HG03565 (cell line): ENCODE data around the gene PRKCA.

Experiments
- ATAC-seq: cut with Tn5 transposase; IDR thresholded peaks from one replicate; pipeline ENCODE4 v1.9.1; 2021; ENCODE audit warnings: mild to moderate bottlenecking, moderate library complexity; ENCODE audit not compliant: unreplicated experiment

The PRKCA gene

DNA sequence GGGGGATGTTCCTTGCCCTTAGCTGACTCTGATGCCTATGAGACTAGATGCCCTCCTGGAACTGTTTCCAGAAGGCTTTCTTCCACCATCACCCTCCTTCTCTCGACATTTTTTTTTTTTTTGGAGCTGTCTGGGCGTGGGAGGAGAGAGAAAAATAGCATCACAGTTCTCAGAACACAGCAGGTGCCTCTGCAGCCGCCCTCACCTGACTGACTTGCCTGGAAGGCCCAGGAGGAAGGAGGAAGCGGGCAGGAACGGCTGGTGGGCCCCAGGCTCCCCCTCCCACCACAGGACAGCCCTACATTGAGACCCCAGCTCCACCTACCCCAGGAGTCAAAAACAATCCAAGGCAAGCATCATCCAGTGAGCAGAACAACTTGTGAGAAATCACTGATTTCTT, 512.2 kb downstream of the PRKCA start:
- ATAC-seq = no peak

GRCh38 chr17:66817750-66818149, 515.3 kb downstream of the PRKCA start:
- ATAC-seq = no peak

GRCh38 chr17:66819466-66819865, 517.1 kb downstream of the PRKCA start:
- no peak for ATAC-seq

DNA sequence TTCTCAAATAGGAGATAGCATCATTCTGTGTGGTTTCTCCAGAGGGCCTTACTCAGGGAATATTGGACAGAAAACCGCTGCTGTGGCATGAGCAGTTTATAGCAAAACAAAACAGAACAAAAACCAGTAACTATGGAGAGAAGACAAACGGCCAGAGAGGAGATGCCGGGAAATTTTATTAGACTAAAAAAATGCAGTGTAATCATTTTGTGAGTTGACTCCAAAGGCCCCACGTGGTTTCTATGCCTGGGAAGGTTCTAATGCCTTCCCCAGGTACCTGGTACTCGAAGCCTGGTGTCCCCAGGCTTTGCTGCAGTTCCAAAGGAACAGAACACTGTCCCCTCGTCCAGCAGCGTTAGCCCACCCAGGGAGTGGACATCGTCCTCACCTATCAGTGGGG, 519.6 kb downstream of the PRKCA start:
- ATAC-seq = no peak

- no peak for ATAC-seq
These were observed 524.4 kb downstream of the PRKCA start for GRCh38 chr17:66826856-66827255.

GRCh38 chr17:66829386-66829864, 527.0 kb downstream of the PRKCA start:
- ATAC-seq = no peak

GRCh38 chr17:66829883-66830282, 527.5 kb downstream of the PRKCA start:
- no peak for ATAC-seq

DNA sequence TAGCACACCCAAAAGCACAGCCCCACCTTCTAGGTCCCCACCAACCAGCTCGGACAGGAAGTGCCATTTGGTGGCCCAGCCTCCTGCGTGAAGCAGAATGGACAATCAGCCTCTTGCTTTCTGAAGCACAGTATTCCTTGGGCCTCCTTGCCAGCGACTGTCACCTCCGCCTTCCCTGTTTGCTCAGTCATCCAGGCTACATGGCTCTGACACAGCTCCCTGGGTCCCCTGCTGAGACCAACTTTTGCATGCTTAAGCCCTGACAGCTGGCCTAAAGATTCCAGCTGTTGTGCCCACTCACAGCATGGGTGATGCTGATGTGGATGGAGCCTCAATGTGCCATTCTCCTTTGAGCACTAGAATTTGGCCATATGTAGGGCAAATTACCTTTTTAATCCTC, 528.0 kb downstream of the PRKCA start:
- ATAC-seq = no peak

DNA sequence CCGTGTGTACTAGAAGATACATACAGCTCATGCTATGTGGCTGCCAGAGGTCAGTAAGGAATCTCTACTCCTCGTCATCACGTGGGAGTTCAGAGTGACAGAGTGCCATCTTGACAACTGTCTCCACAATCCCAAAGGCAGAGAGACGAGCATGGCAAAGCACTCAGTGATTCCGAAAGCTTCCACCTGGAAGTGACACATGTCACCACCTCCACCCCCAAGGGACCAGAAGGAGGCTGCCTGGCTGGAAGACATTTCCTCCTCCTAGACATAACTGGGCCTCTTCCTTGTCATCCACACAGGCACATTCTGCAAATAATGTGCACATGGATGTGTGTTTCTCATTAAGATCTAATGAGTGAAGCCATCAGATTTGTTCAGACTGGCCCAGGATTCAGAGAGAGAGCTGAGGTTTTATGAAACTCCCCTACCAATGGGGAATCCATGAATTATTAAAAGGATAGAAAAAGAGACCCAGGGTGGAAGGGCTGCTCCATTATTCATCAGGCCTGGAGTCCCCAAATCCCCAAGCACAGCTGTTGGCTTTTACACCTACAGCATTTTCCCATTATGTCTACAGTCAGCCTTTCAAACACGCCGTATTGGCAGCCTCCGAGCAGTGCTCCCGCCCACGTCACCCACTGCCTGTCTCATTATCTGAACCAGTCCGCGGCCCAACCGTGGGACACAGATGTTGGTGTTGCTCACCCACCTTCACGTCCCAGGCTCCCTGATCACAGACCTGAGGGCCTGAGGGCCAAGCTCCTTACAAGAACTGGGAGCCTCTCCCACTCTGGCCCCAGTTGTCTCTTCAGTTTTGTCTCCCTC, 529.2 kb downstream of the PRKCA start:
- no peak for ATAC-seq

DNA sequence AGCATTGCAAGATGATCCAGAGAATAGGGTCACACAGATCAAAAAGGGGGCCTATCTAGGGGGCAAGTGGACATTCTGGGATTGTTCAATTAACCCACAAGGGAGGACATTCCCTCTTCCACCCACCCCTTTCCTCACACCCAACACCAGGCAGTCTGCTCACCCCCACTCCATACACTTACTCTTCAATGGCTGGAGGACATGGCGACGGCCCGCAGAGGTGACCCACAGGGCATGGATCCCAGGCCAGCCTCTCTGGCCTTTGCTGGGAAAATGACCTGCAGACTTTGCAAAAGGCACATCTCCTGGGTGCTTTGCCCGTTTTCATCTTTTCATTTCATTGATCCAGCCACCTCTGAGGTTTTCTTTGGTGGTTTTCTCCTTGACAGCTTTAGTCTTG, 530.8 kb downstream of the PRKCA start:
- ATAC-seq = no peak

GRCh38 chr17:66834426-66834918, 532.1 kb downstream of the PRKCA start:
- ATAC-seq = no peak

DNA sequence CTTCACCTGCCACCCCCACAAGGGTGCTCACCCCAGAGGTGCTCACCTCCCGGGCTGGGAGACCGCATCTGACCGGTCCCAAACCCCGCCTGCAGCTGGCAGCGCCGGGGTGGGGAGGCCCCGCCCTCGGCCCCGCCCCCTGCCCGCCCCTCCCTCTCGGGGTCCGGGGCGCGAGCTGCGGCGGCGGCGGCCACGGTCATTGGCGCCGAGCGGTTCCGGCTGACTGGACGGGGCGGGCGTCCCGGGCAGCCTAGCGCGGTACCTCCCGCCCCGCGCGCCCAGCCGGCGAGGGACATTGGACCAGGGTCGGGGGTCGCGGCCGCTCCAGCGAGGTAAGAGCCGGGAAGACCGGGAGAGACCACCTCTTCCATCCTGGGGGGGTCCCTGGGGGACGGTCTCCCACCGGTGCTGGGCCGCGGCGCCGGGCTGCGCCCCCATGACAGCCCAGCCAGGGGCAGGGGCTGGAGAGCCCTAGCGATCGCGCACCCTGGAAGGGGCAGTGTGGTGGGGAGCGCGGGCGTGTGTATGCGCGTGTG, 532.6 kb downstream of the PRKCA start, which contains the start of gene CACNG5:
Gene CACNG5 (plus strand): TSS at position 199 of the 536 bp plus-strand sequence. CDS start 42,216 bp downstream, outside the sequence.
- ATAC-seq = no peak

- ATAC-seq = no peak
These were observed 533.1 kb downstream of the PRKCA start for GRCh38 chr17:66835476-66835875.

- no peak for ATAC-seq
These were observed 533.9 kb downstream of the PRKCA start for GRCh38 chr17:66836063-66837005.

- no peak for ATAC-seq
These were observed 534.8 kb downstream of the PRKCA start for GRCh38 chr17:66837226-66837625.

DNA sequence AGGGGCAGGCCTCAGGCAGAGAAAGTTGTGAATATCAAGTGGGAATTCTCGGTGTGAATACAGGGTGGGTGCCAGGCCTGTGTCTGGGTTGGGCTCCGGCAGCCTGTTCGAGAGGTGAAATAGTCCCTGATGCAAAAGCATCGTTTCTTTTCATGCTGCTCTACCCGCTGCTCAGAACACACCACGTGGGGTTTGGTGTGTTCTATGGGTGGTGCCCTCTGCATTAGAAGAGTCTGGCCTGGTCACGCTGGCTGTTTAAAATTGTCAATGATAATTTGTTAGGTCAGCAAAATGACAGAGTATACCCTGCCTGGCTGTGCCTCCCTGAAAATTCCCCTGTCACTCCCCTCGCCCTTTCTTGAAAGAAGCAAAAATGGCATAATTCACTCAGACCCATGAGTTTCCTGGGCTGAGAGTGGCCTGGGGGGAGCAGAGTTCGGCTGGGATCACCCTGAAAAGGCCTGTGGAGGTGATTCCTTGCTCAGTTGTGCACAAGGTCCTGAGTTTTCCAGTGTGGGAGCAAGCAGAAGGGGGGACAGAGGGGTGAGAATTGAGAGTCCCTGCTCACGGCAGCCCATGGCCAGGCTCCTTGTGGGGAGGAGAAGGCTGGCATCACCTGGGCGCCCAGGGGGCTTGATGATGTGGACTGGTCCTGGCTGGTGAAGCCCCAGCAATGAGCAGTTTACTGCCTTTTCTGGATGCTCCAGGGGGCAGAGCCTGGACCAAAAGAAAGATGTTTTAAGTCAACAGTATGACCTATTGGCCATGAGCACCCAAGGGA, 535.7 kb downstream of the PRKCA start:
- no peak for ATAC-seq

DNA sequence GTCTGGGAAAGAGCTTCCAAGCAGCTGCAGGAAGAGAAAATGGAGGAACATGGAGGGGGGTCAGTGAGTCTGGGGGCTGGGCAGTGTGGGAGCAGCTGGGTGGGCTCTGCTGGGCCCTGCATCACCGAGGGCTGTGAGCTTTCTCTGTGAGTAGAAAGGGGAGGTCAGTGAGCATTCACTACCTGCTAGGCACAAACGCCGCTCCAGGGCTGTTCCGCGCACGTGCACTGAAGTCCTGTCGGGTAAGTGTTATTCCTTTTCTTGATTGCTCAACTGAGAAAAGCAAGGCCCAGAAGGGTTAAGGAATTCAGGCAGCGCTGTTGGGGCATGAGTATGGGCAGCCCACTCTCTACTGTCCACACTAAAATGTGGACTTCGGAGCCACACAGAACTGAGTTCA, 537.2 kb downstream of the PRKCA start:
- no peak for ATAC-seq

DNA sequence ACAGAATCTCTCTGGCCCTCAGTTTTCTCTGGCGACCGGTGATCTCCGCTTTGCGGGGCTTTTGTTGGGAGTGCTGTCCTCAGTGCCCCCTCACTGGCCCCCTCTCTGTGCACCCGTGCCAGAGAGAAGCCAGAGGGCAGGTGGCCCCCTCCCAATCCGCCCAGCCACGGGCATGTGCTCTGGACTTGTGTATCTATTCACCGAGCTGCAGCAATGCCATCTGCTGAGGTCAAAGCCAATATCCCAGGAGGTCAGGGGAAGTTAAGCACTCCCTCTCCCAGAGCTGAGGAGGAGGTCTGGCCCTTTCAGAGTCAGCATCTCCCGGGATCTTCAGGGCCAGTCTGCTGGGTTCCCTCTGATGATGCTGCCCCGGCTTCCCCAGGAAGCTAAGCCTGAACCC, 537.6 kb downstream of the PRKCA start:
- ATAC-seq = no peak

GRCh38 chr17:66841328-66841727, 538.9 kb downstream of the PRKCA start:
- ATAC-seq = no peak

GRCh38 chr17:66841744-66842143, 539.3 kb downstream of the PRKCA start:
- ATAC-seq = no peak
